ENCODE data around the gene SERPINA4. TPM values are rescaled to one million over a fixed set of nuclear protein-coding genes. Genes with fewer than 3 reads are reported as not detected.

SERPINA4 gene
- total and polyA plus RNA-seq, 8 donors: 51.5 to 119 (median 64.4) TPM

DNA sequence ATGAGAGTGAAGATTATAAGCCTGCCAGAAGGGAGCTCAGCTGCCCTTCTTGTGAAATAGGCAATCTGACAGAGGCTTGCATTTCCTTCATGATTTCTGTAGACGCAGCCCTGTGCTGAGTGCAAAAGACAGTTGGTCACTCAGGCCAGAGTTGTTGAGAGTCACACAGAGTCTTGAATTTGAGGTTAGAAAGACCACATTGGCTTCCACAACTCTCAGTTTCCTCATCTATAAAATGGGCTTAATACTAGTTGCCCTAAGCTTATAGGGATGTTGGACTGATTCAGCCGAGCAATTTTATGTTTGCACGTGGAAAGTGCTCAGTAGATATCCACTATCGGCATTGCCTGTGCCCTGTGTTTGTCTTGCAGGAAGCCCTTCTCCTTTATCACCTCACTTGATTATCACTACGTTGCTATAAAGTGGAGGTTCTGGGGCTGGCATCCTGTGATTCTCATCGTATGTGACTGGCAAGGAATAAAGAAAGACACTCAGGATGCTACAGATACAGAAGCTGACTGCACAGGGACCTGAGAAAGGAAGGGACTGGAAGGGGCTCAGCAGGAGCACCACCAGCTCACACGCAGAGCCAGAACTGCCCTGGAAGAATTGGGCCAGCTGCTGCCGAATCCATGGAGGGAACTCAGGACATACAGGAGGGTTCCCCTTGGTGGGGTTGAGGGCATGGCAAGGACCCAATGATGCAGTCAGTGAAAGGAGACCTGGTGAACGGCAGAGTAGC is 19.8 kb upstream of the SERPINA4 start:
- intact Hi-C loops (cut with DNase I): loop anchor here in 1 of 3 donors (10.0 kb wide), 1 partner anchor 97 kb away; no protein-coding TSS in a partner anchor
- no peak for ATAC-seq
- Histone ChIP-seq H3K4me1 (peaks cover 0 to 3% (median 0%) of the 10 kb centered on the region in 3 donors), H3K36me3 (no peaks in the 10 kb centered on the region), H3K27me3 (no peaks in the 10 kb centered on the region), H3K9me3 (no peaks in the 10 kb centered on the region), H3K4me3 (no peak overlapping the region), H3K27ac (no peak overlapping the region)
- no peak for FAIRE-seq
- TF ChIP-seq CTCF (IDR thresholded peaks at IDR 0.05): no peak
- 63 to 69% methylated on average over 9 of the region's 9 CpGs for WGBS, 2 donors
- DNase-seq: no peak

GRCh38 chr14:94542111-94542810 is 19.0 kb upstream of the SERPINA4 start:
- no peaks in the 10 kb centered on the region for H3K9me3 ChIP-seq
- no peak overlapping the region for H3K27ac ChIP-seq
- H3K36me3 ChIP-seq: no peaks in the 10 kb centered on the region
- WGBS, 2 donors: 88% methylated on average over 12 of the region's 12 CpGs
- intact Hi-C loops (cut with DNase I): loop anchor here in 1 of 3 donors (10.0 kb wide), 1 partner anchor 97 kb away; no protein-coding TSS in a partner anchor
- no peak for ATAC-seq
- no peak overlapping the region for H3K4me3 ChIP-seq
- DNase-seq: no peak
- no peak for TF ChIP-seq CTCF (IDR thresholded peaks at IDR 0.05)
- no peak for FAIRE-seq
- peaks cover 0 to 3% (median 0%) of the 10 kb centered on the region in 3 donors for H3K4me1 ChIP-seq
- H3K27me3 ChIP-seq: no peaks in the 10 kb centered on the region

GRCh38 chr14:94542811-94543440 is 18.3 kb upstream of the SERPINA4 start:
- peaks cover 0 to 3% (median 0%) of the 10 kb centered on the region in 3 donors for H3K4me1 ChIP-seq
- ATAC-seq: no peak
- intact Hi-C loops (cut with DNase I): loop anchor here in 1 of 3 donors (10.0 kb wide), 1 partner anchor 98 kb away; no protein-coding TSS in a partner anchor
- no peak for DNase-seq
- H3K4me3 ChIP-seq: no peak overlapping the region
- TF ChIP-seq CTCF (IDR thresholded peaks at IDR 0.05): no peak
- H3K27ac ChIP-seq: no peak overlapping the region
- no peaks in the 10 kb centered on the region for H3K36me3 ChIP-seq
- 83% methylated on average over 9 of the region's 9 CpGs for WGBS, 2 donors
- no peaks in the 10 kb centered on the region for H3K27me3 ChIP-seq
- no peaks in the 10 kb centered on the region for H3K9me3 ChIP-seq
- no peak for FAIRE-seq

GRCh38 chr14:94543449-94544124 is 17.7 kb upstream of the SERPINA4 start:
- no peak overlapping the region for H3K27ac ChIP-seq
- H3K9me3 ChIP-seq: no peaks in the 10 kb centered on the region
- peaks cover 0 to 3% (median 0%) of the 10 kb centered on the region in 3 donors for H3K4me1 ChIP-seq
- 60 to 65% methylated on average over 15 of the region's 15 CpGs for WGBS, 2 donors
- TF ChIP-seq CTCF (IDR thresholded peaks at IDR 0.05): no peak
- no peaks in the 10 kb centered on the region for H3K36me3 ChIP-seq
- intact Hi-C loops (cut with DNase I): loop anchor here in 1 of 3 donors (10.0 kb wide), 1 partner anchor 99 kb away; no protein-coding TSS in a partner anchor
- H3K27me3 ChIP-seq: no peaks in the 10 kb centered on the region
- no peak for DNase-seq
- no peak for FAIRE-seq
- H3K4me3 ChIP-seq: no peak overlapping the region
- ATAC-seq: peak; percentile 35 to 71 (median 59)
